Upper lobe of right lung (tissue), 1 donor: ENCODE results near the gene MRTFA. TPM values are rescaled to one million over a fixed set of nuclear protein-coding genes. Genes with fewer than 3 reads are reported as not detected.
A peak's percentile ranks its signal among the peaks of the same experiment; 100 is the strongest.
"Not testable (repeated sequence)": the region's sequence is repeated elsewhere in the genome, so short reads cannot be mapped to it uniquely, and the experiment has no call there.

Experiments used
- ATAC-seq: fragments of 200-7000 bp; cut with Tn5 transposase; one replicate; pipeline ENCODE4 v1.9.1; 2020; ENCODE audit warnings: mild to moderate bottlenecking, moderate library complexity
- DNase-seq: peaks from one replicate; pipeline ENCODE4 v3.0.0-alpha.2; 2020
- H3K27ac ChIP-seq: fragments of 200-600 bp; one replicate; pipeline ENCODE4 v1.8.0; 2022
- H3K27me3 ChIP-seq: fragments of 200-600 bp; one replicate; pipeline ENCODE4 v1.8.0; 2022; ENCODE audit warnings: mild to moderate bottlenecking
- H3K36me3 ChIP-seq: fragments of 200-600 bp; one replicate; pipeline ENCODE4 v1.8.0; 2022
- H3K4me1 ChIP-seq: fragments of 200-600 bp; one replicate; pipeline ENCODE4 v1.8.0; 2022
- H3K4me3 ChIP-seq: fragments of 200-600 bp; one replicate; pipeline ENCODE4 v1.8.0; 2022; ENCODE audit warnings: mild to moderate bottlenecking
- H3K9me3 ChIP-seq: fragments of 200-600 bp; one replicate; pipeline ENCODE4 v1.8.0; 2022
- intact Hi-C: fragments of 100-400 bp; cut with DNase I; formaldehyde crosslinking; loops from one replicate; pipeline ENCODE4 v1.11.0; 2022
- total RNA-seq: library from RNA; stranded (reverse); fragmentation: NEBNext Ultra II Directional; extraction: Animal tissue kit (Norgen Biotek cat#: 25700); gene quantifications from one replicate; pipeline ENCODE4 v1.2.1, GENCODE V29; 2021
- TF ChIP-seq, protein P1 (sequence below): fragments of 200-600 bp; IDR thresholded peaks from one replicate; pipeline ENCODE4 v1.8.0; 2022; ENCODE audit warnings: antibody characterized with exemption
- donor health status: DM: no; HTN: yes; CAD: no; lungs with severe emphysema.

The MRTFA gene
- total RNA-seq, 1 donor from 2014 or later: 60.4 TPM

DNA sequence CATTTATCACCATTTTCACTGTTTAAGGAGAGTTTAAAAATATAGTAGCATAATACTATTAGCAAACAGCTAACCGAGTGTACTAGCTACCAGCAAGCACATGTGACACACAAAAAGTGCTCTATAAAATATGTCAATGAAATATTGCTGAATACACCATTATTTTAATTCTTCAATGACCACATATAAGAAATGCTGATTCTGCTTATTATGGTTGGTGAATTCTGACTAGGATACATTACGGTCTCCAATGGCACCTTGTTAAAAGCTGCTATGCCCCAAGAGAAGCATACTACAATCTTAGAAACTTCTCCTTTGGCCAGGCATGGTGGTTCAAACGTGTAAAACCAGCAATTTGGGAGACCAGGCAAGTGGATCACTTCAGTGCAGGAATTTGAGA, 129.8 kb downstream of the MRTFA start:
- Histone ChIP-seq H3K36me3 (no peaks in the 10 kb centered on the region), H3K4me1 (peaks cover 47% of the 10 kb centered on the region), H3K4me3 (no peak overlapping the region), H3K27ac (no peak overlapping the region), H3K27me3 (no peaks in the 10 kb centered on the region), H3K9me3 (no peaks in the 10 kb centered on the region)
- ATAC-seq: no peak
- TF ChIP-seq, protein P1, sequence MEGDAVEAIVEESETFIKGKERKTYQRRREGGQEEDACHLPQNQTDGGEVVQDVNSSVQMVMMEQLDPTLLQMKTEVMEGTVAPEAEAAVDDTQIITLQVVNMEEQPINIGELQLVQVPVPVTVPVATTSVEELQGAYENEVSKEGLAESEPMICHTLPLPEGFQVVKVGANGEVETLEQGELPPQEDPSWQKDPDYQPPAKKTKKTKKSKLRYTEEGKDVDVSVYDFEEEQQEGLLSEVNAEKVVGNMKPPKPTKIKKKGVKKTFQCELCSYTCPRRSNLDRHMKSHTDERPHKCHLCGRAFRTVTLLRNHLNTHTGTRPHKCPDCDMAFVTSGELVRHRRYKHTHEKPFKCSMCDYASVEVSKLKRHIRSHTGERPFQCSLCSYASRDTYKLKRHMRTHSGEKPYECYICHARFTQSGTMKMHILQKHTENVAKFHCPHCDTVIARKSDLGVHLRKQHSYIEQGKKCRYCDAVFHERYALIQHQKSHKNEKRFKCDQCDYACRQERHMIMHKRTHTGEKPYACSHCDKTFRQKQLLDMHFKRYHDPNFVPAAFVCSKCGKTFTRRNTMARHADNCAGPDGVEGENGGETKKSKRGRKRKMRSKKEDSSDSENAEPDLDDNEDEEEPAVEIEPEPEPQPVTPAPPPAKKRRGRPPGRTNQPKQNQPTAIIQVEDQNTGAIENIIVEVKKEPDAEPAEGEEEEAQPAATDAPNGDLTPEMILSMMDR: no peak
- DNase-seq: no peak
- intact Hi-C loops: no loop called here

DNA sequence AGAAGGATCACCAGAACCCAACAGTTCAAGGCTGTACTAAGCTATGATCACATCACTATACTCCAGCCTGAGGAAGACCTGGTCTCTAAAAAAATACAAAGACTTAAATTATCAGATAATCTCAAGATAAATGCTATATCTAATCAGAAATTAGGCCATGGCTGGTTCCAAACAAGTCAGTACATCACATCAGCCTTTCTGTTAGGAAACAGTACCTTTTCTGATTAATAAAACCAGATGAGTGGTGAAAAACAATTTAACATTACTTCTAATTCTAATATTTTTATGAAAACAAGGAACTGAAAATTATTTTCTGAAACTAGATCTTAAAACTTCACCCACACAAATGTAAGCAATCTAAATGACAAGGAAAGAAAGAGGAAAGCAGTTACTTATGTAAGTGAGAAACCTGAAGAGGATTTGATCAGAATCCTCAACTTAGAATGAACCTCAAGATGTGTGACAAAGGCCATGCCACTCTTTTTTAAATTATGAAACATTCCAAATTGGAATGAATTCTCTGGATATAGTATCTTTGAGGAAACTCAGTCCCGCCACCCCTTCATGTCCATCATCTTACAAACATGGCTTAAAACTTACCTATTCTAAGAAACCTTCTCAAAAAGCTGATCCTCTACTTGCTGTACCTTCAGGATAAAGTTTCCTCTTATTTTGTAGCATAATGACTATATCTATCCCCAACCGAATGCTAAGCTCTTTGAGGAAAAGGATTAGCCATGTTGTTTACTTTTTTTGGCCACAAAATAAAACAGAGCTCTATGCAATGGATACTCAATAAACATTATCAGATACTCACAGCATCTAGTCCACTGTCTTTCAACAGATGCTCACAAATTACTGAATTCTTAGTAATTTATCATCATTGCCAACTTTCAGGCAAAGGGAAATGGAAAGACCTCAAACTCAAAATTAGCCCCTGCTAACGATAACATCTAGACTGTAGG, 132.0 kb downstream of the MRTFA start:
- DNase-seq (no peak), ATAC-seq (no peak)
- H3K27ac ChIP-seq: no peak overlapping the region
- peaks cover 31% of the 10 kb centered on the region for H3K4me1 ChIP-seq
- no peaks in the 10 kb centered on the region for H3K36me3 ChIP-seq
- H3K9me3 ChIP-seq: no peaks in the 10 kb centered on the region
- TF ChIP-seq, protein P1: no peak
- intact Hi-C loops: no loop called here
- no peaks in the 10 kb centered on the region for H3K27me3 ChIP-seq
- no peak overlapping the region for H3K4me3 ChIP-seq

DNA sequence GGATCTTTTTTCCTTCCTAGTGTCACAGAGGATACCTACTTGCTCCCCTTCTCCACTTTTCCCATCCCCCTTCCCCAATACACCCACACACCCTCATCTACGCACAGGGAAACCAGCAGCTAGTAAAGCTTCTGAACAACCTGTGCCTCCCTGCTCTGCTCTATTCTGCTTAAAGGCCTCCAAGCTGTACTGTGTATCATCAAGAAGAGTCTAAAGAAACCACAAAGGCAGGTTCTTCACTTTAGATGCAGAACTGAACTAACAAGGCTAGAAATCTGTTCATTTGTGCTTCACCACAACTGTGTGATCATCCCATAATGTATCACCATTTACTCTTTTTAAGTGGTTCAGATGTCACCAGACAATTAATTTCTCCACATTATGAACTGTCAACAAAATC, 133.6 kb downstream of the MRTFA start:
- ATAC-seq: no peak
- no peaks in the 10 kb centered on the region for H3K9me3 ChIP-seq

DNA sequence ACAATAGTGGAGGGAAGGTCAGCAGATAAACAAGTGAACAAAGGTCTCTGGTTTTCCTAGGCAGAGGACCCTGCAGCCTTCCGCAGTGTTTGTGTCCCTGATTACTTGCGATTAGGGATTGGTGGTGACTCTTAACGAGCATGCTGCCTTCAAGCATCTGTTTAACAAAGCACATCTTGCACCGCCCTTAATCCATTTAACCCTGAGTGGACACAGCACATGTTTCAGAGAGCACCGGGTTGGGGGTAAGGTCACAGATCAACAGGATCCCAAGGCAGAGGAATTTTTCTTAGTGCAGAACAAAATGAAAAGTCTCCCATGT, 136.1 kb downstream of the MRTFA start:
- H3K9me3 ChIP-seq, H3K27ac ChIP-seq, H3K27me3 ChIP-seq, H3K36me3 ChIP-seq, ATAC-seq, DNase-seq, intact Hi-C loops, H3K4me3 ChIP-seq: not testable (repeated sequence)
- peaks cover 32% of the 10 kb centered on the region for H3K4me1 ChIP-seq

More for the DNA sequence above, 133.6 kb downstream of the MRTFA start:
- H3K4me1 ChIP-seq: peaks cover 30% of the 10 kb centered on the region
- TF ChIP-seq, protein P1: no peak
- H3K4me3 ChIP-seq: no peak overlapping the region
- DNase-seq: no peak
- H3K27ac ChIP-seq: no peak overlapping the region
- H3K36me3 ChIP-seq: no peaks in the 10 kb centered on the region
- intact Hi-C loops: no loop called here
- H3K27me3 ChIP-seq: no peaks in the 10 kb centered on the region

DNA sequence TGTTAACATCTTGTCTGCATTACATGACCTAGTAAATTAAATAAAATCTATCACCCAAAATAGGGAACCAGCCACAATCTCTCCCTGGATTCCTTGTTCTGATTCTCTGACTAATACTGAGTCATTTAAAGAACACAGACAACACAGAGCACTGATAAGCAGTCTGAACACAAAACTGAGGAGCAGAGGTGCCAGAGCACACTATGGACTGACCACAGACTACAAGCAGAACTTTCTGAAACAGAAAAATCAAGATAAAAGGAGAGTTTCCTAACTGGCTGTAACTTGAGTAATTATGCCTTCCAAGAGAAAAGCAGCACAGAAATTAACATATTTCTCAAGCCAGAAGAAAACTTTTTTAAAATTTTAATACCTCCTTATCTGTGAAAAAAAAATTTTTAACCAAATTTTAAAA, 137.3 kb downstream of the MRTFA start:
- Histone ChIP-seq H3K27ac (peak overlapping the region; percentile 5), H3K27me3 (no peaks in the 10 kb centered on the region), H3K9me3 (no peaks in the 10 kb centered on the region), H3K36me3 (no peaks in the 10 kb centered on the region), H3K4me1 (peaks cover 25% of the 10 kb centered on the region), H3K4me3 (no peak overlapping the region)
- DNase-seq: no peak
- TF ChIP-seq, protein P1: no peak
- ATAC-seq: peak; percentile 88
- intact Hi-C loops: no loop called here

DNA sequence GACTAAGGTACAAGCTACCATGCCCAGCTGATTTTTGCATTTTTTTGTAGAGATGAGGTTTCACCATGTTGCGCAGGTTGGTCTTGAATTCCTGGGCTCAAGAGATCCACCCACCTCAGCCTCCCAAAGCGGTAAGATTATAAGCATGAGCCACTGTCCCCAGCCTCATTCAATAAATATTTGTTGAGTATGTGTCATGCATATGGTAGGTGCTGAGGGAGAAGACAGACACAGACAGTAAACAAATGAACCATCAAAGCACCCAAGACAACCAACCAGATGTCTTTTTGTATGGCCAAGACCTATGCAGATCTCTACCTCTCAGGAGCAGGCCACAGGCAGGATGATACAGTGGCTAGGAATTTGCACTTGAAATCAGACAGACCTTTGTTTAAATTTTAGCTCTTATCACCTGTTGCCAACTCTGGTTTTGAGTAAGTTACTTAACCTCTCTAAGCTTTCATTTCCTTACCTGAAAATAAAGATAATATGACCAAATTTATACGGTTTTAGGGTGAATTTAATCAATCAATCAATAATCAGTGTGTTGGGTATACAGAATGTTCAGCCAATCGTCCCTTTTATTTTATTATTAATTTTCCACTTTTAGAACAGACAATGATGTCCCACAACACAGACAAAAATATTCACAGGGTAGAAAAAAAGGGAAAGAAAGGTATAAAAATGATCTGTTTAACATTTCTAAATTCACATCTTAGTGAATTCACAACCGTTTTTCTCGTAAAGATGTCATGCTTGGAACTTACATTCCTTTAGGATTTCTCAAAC, 137.9 kb downstream of the MRTFA start:
- no peak for DNase-seq
- Histone ChIP-seq H3K4me3 (no peak overlapping the region), H3K4me1 (peaks cover 24% of the 10 kb centered on the region), H3K9me3 (no peaks in the 10 kb centered on the region), H3K27ac (peak overlapping the region; percentile 5), H3K36me3 (no peaks in the 10 kb centered on the region), H3K27me3 (no peaks in the 10 kb centered on the region)
- intact Hi-C loops: no loop called here
- ATAC-seq: peak; percentile 75
- TF ChIP-seq, protein P1: no peak
